Activated CD8-positive, alpha-beta memory T cell treated with anti-CD3 and anti-CD28 coated beads, Interleukin-2, amount 10 ng/mL, durations not matched to agents 7 days and 5 days (primary cell): Measurements from ENCODE around the gene MATN3. TPM values are rescaled to one million over a fixed set of nuclear protein-coding genes. Genes with fewer than 3 reads are reported as not detected.

Experiments used
- ATAC-seq: fragments of 150-1000 bp; cut with Tn5 transposase; one replicate; pipeline ENCODE4 v1.10.0; 2021; ENCODE audit warnings: moderate library complexity
- CTCF ChIA-PET: fragments of 350-600 bp; sonication (Branson Sonifier 250); formaldehyde crosslinking; loops from one replicate; lab custom pipeline; 2021; ENCODE audit warnings: antibody characterized with exemption; lab: Charles Lee
- DNase-seq: peaks from one replicate; pipeline ENCODE4 v3.0.0-alpha.2; 2020
- H3K27ac Mint-ChIP-seq: one replicate; pipeline ENCODE4 v1.8.0; 2021; ENCODE audit warnings: mild to moderate bottlenecking, mixed read lengths
- H3K27me3 Mint-ChIP-seq: one replicate; pipeline ENCODE4 v1.8.0; 2021; ENCODE audit warnings: mixed read lengths
- H3K36me3 Mint-ChIP-seq: one replicate; pipeline ENCODE4 v1.8.0; 2021; ENCODE audit warnings: mild to moderate bottlenecking, mixed read lengths
- H3K4me1 Mint-ChIP-seq: one replicate; pipeline ENCODE4 v1.8.0; 2021; ENCODE audit warnings: mixed read lengths
- H3K4me3 Mint-ChIP-seq: one replicate; pipeline ENCODE4 v1.8.0; 2021; ENCODE audit warnings: mild to moderate bottlenecking, moderate library complexity, mixed read lengths
- H3K9me3 Mint-ChIP-seq: one replicate; pipeline ENCODE4 v1.8.0; 2022; ENCODE audit warnings: low read depth, mixed read lengths
- total RNA-seq, 2 experiments: library from RNA; stranded (reverse); gene quantifications; one replicate each; pipeline ENCODE4 v1.2.3, GENCODE V29; 2021

MATN3 gene
- total RNA-seq, 2 experiments from 2014 or later, result not detected

GRCh38 chr2:20011276-20012031 lies 1.0 kb downstream of the MATN3 start:
- Mint-ChIP-seq H3K4me3 (peak overlapping the region; percentile 21), H3K27ac (no peak overlapping the region), H3K9me3 (no peaks in the 10 kb centered on the region), H3K4me1 (peaks cover 8% of the 10 kb centered on the region), H3K27me3 (peaks cover 63% of the 10 kb centered on the region), H3K36me3 (no peaks in the 10 kb centered on the region)
- ATAC-seq (no peak), DNase-seq (no peak)
- CTCF ChIA-PET, result interaction anchor here (1.1 to 1.7 kb wide), 3 partner anchors 12 to 56 kb away, joined by 4 to 6 read pairs (median 6); no protein-coding TSS in a partner anchor

GRCh38 chr2:20008703-20009102 lies 3.8 kb downstream of the MATN3 start:
- Mint-ChIP-seq H3K27me3 (peaks cover 50% of the 10 kb centered on the region), H3K4me3 (no peak overlapping the region), H3K9me3 (no peaks in the 10 kb centered on the region), H3K27ac (no peak overlapping the region), H3K4me1 (peaks cover 8% of the 10 kb centered on the region), H3K36me3 (no peaks in the 10 kb centered on the region)
- CTCF ChIA-PET, result no interaction called here
- DNase-seq (no peak), ATAC-seq (no peak)

GRCh38 chr2:20005891-20006470 lies 6.5 kb downstream of the MATN3 start:
- Mint-ChIP-seq H3K27ac (no peak overlapping the region), H3K4me3 (no peak overlapping the region), H3K27me3 (peaks cover 40% of the 10 kb centered on the region), H3K36me3 (no peaks in the 10 kb centered on the region), H3K9me3 (no peaks in the 10 kb centered on the region), H3K4me1 (no peaks in the 10 kb centered on the region)
- CTCF ChIA-PET, result no interaction called here
- no peak for ATAC-seq
- no peak for DNase-seq

DNA sequence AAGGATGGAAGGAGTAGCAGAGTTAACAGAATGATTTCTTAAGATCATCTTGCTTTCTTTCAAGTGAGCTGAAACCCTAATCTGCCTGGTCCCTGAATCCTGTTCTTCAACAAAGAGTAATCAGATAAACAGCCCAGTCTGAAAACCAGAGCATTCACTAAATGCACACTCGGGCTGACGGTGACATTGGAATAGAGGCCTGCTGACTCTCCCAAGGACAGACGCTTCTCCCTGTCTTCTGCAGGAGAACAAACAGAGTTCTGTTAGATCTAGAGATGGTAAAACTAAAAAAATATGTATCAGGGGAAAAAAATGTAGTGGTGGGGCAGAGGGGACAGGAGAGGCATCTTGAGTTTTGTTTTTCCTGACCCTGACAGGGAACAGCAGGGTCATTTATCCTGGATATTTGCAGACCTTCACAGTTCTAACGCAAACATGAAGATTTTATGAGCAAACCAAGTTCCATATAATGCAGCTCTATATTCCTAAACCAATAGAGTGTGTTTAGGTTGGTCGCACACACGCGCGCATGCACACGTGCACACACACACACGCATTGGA lies 7.3 kb downstream of the MATN3 start:
- H3K27ac Mint-ChIP-seq, result no peak overlapping the region
- DNase-seq, result no peak
- no peaks in the 10 kb centered on the region for H3K36me3 Mint-ChIP-seq
- no peaks in the 10 kb centered on the region for H3K9me3 Mint-ChIP-seq
- H3K27me3 Mint-ChIP-seq, result peaks cover 38% of the 10 kb centered on the region
- ATAC-seq, result no peak
- CTCF ChIA-PET, result no interaction called here
- H3K4me1 Mint-ChIP-seq, result no peaks in the 10 kb centered on the region
- H3K4me3 Mint-ChIP-seq, result no peak overlapping the region

DNA sequence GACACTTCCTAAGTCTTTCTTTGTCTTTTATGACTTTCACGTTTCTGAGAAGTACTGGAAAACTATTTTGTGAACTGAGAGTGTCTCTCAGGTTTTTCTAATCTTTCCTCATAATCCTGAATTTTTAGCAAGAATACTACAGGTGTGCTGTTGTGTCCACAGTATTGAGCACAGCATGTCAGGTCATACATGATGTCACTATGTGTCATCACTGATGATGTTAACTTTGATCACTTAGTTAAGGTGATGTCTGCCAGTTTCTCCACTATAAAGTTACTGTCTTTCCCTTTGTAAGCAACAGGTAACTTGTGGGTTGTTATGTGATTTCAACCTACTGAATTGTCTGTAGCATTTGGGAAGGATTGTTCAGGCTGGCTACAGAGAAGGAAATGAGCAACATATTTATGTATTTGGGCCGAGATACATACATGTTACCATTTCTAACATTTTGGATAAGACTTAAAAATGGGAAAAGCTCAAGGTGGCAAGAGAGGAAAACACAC lies 11.1 kb downstream of the MATN3 start:
- Mint-ChIP-seq H3K4me1 (no peaks in the 10 kb centered on the region), H3K9me3 (no peaks in the 10 kb centered on the region), H3K36me3 (no peaks in the 10 kb centered on the region), H3K27me3 (peaks cover 32% of the 10 kb centered on the region), H3K4me3 (no peak overlapping the region), H3K27ac (no peak overlapping the region)
- DNase-seq, result no peak
- CTCF ChIA-PET, result interaction anchor here (0.7 to 1.2 kb wide), 2 partner anchors 14 to 35 kb away, joined by 3 read pairs; no protein-coding TSS in a partner anchor
- ATAC-seq, result no peak

DNA sequence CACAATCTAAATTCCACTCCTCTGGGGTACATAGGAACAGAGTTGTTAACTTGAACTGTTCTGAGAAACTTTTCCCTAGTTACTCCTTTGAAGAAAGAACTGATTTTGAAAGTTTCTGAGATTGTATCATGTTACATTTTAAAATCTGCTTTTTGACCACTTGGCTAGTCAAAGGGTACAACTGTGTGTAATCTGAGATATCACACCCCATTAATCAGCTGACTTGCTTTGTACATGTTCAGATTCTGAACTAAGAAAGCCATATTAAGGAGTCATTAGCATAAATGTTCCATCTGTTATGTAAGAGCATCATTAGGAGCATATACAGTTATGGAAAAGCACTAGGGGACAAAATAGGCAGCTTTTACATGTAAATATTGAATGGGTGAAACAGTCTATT lies 18.7 kb downstream of the MATN3 start:
- H3K4me1 Mint-ChIP-seq, result peaks cover 20% of the 10 kb centered on the region
- no peak for ATAC-seq
- no peak for DNase-seq
- H3K4me3 Mint-ChIP-seq, result no peak overlapping the region
- peaks cover 1% of the 10 kb centered on the region for H3K36me3 Mint-ChIP-seq
- CTCF ChIA-PET, result interaction anchor here (0.8 to 2.3 kb wide), 2 partner anchors 22 to 50 kb away, joined by 3 to 8 read pairs; no protein-coding TSS in a partner anchor
- H3K27me3 Mint-ChIP-seq, result peaks cover 29% of the 10 kb centered on the region
- H3K27ac Mint-ChIP-seq, result no peak overlapping the region
- no peaks in the 10 kb centered on the region for H3K9me3 Mint-ChIP-seq

DNA sequence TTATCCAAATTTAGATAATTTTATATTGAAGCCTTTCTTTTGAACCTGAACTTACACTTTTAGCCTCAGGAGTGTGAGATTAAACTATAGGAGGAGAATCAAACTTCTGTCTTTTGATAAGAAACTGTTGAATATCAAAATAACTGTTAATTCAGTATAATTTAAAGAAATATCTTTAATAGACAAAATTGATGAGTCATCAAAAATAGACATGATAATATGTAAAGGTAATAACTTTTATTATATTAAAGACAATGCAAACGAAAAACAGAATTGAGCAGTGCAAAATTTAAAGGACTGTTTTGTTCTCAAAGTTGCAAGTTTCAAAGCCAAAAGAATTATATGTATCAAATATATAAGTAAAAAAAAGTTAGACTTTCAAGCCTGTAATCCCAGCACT lies 20.6 kb downstream of the MATN3 start:
- CTCF ChIA-PET, result interaction anchor here (1.2 kb wide), 1 partner anchor 23 kb away, joined by 3 read pairs; no protein-coding TSS in a partner anchor
- Mint-ChIP-seq H3K4me1 (peaks cover 28% of the 10 kb centered on the region), H3K27me3 (peaks cover 24% of the 10 kb centered on the region)

DNA sequence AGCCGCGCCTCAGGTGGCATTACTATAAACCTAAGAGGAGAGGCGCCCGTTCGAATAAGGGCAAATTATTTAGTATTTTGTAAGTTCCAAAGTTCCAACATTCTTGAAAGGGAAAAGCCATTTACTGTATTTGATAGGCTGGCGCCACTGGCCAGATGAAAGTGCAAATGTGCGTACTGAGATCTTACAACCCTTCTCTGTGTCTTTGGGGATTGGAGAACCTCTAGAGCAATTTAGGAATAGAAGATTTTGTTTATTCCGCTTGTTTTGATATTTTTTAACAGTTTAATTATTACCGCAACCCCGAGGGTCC lies 22.1 kb downstream of the MATN3 start:
- Mint-ChIP-seq H3K4me1 (peaks cover 28% of the 10 kb centered on the region), H3K27ac (peak overlapping the region; percentile 80), H3K4me3 (peak overlapping the region; percentile 88), H3K9me3 (no peaks in the 10 kb centered on the region), H3K27me3 (peaks cover 21% of the 10 kb centered on the region), H3K36me3 (peaks cover 1% of the 10 kb centered on the region)
- CTCF ChIA-PET, result interaction anchor here (0.9 to 1.8 kb wide), 4 partner anchors 10 to 47 kb away, joined by 3 to 6 read pairs (median 4); no protein-coding TSS in a partner anchor
- no peak for ATAC-seq
- DNase-seq, result no peak

More for the DNA sequence above, 20.6 kb downstream of the MATN3 start:
- Mint-ChIP-seq H3K4me3 (no peak overlapping the region), H3K27ac (no peak overlapping the region), H3K36me3 (peaks cover 1% of the 10 kb centered on the region), H3K9me3 (no peaks in the 10 kb centered on the region)
- DNase-seq, result no peak
- no peak for ATAC-seq

DNA sequence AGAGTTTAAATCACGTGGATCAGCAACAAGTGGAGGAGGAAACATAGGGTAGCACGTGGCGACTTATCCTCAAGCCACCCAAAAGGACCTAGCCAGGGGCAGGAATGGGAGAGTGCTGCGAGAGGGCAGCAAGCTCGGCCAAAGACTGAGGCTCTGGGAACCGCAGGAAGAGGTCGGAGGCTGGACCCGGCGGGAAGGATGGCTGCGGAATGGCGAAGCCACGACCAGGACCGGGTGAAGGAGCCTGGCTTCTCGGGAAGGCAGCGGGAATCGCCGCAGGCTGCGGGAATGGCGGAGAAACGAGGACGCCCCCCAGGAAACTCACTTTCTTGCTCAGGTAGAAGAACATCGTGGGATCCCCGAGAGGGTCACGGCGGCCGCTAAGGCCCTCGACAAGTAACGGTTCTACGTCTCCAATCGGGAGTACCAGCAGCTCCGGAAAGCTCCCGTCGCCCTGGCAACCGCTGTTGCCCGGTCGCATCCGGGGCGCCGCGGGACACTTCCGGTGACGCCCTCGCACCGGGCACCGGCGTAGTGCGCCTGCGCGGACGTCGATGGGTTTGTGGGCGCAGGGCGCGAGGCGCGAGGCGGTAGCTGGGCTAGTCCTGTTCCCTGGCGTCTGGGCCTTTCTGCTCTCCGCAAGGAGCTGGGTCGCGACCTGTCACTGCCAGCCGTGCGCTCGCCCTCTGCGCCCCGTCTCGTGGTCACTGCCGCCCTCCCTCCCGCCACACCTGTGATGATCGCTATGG lies 22.6 kb downstream of the MATN3 start, which contains the start of gene WDR35:
Gene WDR35 (minus strand): TSS at position 439 of the 749 bp plus-strand sequence. CDS start 90 bp downstream, at position 349.
- CTCF ChIA-PET, result interaction anchor here (0.9 to 1.8 kb wide), 4 partner anchors 10 to 47 kb away, joined by 3 to 6 read pairs (median 4); no protein-coding TSS in a partner anchor
- H3K4me3 Mint-ChIP-seq, result peak within 1 kb of the TSS; percentile 88
- ATAC-seq (peak; percentile 97), DNase-seq (peak; percentile 94)
- H3K27me3 Mint-ChIP-seq, result peaks cover 21% of the 10 kb centered on the region
- no peaks in the 10 kb centered on the region for H3K9me3 Mint-ChIP-seq
- H3K36me3 Mint-ChIP-seq, result peaks cover 3% of the 10 kb centered on the region
- H3K27ac Mint-ChIP-seq, result peak within 1 kb of the TSS; percentile 80
- peaks cover 28% of the 10 kb centered on the region for H3K4me1 Mint-ChIP-seq

GRCh38 chr2:19989342-19989666 lies 23.2 kb downstream of the MATN3 start:
- ATAC-seq, result no peak
- CTCF ChIA-PET, result interaction anchor here (1.0 to 1.8 kb wide), 3 partner anchors 26 to 48 kb away, joined by 4 to 6 read pairs (median 5); no protein-coding TSS in a partner anchor
- peak overlapping the region; percentile 88 for H3K4me3 Mint-ChIP-seq
- no peak for DNase-seq
- peak overlapping the region; percentile 80 for H3K27ac Mint-ChIP-seq
- no peaks in the 10 kb centered on the region for H3K9me3 Mint-ChIP-seq
- peaks cover 21% of the 10 kb centered on the region for H3K27me3 Mint-ChIP-seq
- peaks cover 5% of the 10 kb centered on the region for H3K36me3 Mint-ChIP-seq
- H3K4me1 Mint-ChIP-seq, result peaks cover 28% of the 10 kb centered on the region

DNA sequence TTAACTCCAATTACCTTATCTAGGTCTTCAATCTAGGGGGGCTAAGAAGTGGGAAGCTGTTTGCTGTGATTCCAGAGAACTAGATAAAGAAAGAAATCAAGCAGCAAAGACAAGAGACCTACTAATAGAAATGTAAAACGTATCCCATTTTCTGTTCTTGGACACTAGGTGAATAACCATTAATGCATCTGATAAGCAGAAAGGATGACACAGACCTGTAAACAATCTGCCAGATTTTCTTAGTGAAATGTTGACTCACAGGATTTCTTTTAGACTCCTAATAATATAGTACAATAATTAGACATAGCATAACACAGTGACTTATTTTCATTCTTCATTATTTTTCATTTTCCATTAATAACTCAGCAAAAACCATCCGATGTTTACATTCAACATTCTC lies 23.9 kb downstream of the MATN3 start:
- Mint-ChIP-seq H3K4me3 (peak overlapping the region; percentile 88), H3K9me3 (no peaks in the 10 kb centered on the region), H3K27me3 (peaks cover 20% of the 10 kb centered on the region), H3K27ac (no peak overlapping the region), H3K4me1 (peaks cover 28% of the 10 kb centered on the region), H3K36me3 (peaks cover 7% of the 10 kb centered on the region)
- DNase-seq, result no peak
- no peak for ATAC-seq
- CTCF ChIA-PET, result interaction anchor here (0.9 to 1.1 kb wide), 2 partner anchors 27 to 47 kb away, joined by 3 to 5 read pairs; no protein-coding TSS in a partner anchor

GRCh38 chr2:19987936-19988335 lies 24.5 kb downstream of the MATN3 start:
- Mint-ChIP-seq H3K36me3 (peaks cover 7% of the 10 kb centered on the region), H3K27me3 (peaks cover 13% of the 10 kb centered on the region), H3K27ac (no peak overlapping the region), H3K4me3 (no peak overlapping the region), H3K9me3 (no peaks in the 10 kb centered on the region), H3K4me1 (peaks cover 28% of the 10 kb centered on the region)
- CTCF ChIA-PET, result interaction anchor here (0.9 to 1.1 kb wide), 2 partner anchors 27 to 47 kb away, joined by 3 to 5 read pairs; no protein-coding TSS in a partner anchor
- ATAC-seq (no peak), DNase-seq (no peak)

GRCh38 chr2:19982268-19982667 lies 30.2 kb downstream of the MATN3 start:
- Mint-ChIP-seq H3K36me3 (peaks cover 18% of the 10 kb centered on the region), H3K4me1 (no peaks in the 10 kb centered on the region), H3K9me3 (no peaks in the 10 kb centered on the region), H3K4me3 (no peak overlapping the region), H3K27me3 (no peaks in the 10 kb centered on the region), H3K27ac (no peak overlapping the region)
- DNase-seq (no peak), ATAC-seq (no peak)
- CTCF ChIA-PET, result no interaction called here
